ENCODE results near the gene DDX55.
"Not testable (repeated sequence)": the region's sequence is repeated elsewhere in the genome, so short reads cannot be mapped to it uniquely, and the experiment has no call there.

Gene DDX55

GRCh38 chr12:123601602-123602489 lies at the start of gene DDX55:
Gene DDX55 (plus strand): TSS chr12:123602099. CDS start chr12:123602149, 50 bp downstream.
- TF ChIP-seq CTCF (IDR thresholded peaks at IDR 0.05): peak; percentile 76
- TF ChIP-seq ZFX (IDR thresholded peaks at IDR 0.05; ENCODE audit: borderline replicate concordance): no peak
- peak within 1 kb of the TSS; percentile 88 for H3K27ac ChIP-seq

GRCh38 chr12:123554136-123554535 lies 47.8 kb upstream of the DDX55 start:
- not testable (repeated sequence) for H3K27ac ChIP-seq

GRCh38 chr12:123554843-123555242 lies 47.1 kb upstream of the DDX55 start:
- not testable (repeated sequence) for H3K27ac ChIP-seq

GRCh38 chr12:123558487-123558886 lies 43.4 kb upstream of the DDX55 start:
- H3K27ac ChIP-seq: not testable (repeated sequence)

GRCh38 chr12:123559468-123559867 lies 42.4 kb upstream of the DDX55 start:
- TF ChIP-seq ZFX (IDR thresholded peaks at IDR 0.05; ENCODE audit: borderline replicate concordance): no peak
- no peak for TF ChIP-seq CTCF (IDR thresholded peaks at IDR 0.05)
- H3K27ac ChIP-seq: no peak overlapping the region

- TF ChIP-seq ZFX (IDR thresholded peaks at IDR 0.05; ENCODE audit: borderline replicate concordance) (no peak), CTCF (IDR thresholded peaks at IDR 0.05) (no peak)
These were observed 30.5 kb upstream of the DDX55 start for GRCh38 chr12:123571343-123571813.

GRCh38 chr12:123572391-123572790 lies 29.5 kb upstream of the DDX55 start:
- H3K27ac ChIP-seq: no peak overlapping the region
- no peak for TF ChIP-seq ZFX (IDR thresholded peaks at IDR 0.05; ENCODE audit: borderline replicate concordance)
- TF ChIP-seq CTCF (IDR thresholded peaks at IDR 0.05): no peak

More at GRCh38 chr12:123571343-123571813, 30.5 kb upstream of the DDX55 start:
- no peak overlapping the region for H3K27ac ChIP-seq

- no peak overlapping the region for H3K27ac ChIP-seq
- TF ChIP-seq ZFX (IDR thresholded peaks at IDR 0.05; ENCODE audit: borderline replicate concordance) (no peak), CTCF (IDR thresholded peaks at IDR 0.05) (no peak)
These were observed 28.0 kb upstream of the DDX55 start for GRCh38 chr12:123573870-123574269.

- H3K27ac ChIP-seq: no peak overlapping the region
- TF ChIP-seq CTCF (IDR thresholded peaks at IDR 0.05): no peak
- no peak for TF ChIP-seq ZFX (IDR thresholded peaks at IDR 0.05; ENCODE audit: borderline replicate concordance)
These were observed 25.3 kb upstream of the DDX55 start for GRCh38 chr12:123576611-123577010.
